ENCODE measurements around the gene GPC5.

- TF ChIP-seq CTCF (conservative IDR thresholded peaks at IDR 0.05; ENCODE audit: low read depth, low read length) (no peak), EZH2 (IDR thresholded peaks at IDR 0.05; ENCODE audit: borderline replicate concordance, low read depth, low read length, poor library complexity, severe bottlenecking) (no peak)
Measured at GRCh38 chr13:92017737-92018136, 619.3 kb downstream of the GPC5 start.

Data from A673 (cell line).